Esophagus (tissue), 2 donors: Measurements from ENCODE around the gene THSD1. TPM values are rescaled to one million over a fixed set of nuclear protein-coding genes. Genes with fewer than 3 reads are reported as not detected.

Experiments used
- H3K27ac ChIP-seq, 2 donors: one replicate each; pipeline ENCODE4 v1.5.1; 2013; ENCODE audit warnings: low read depth in 2 of 2, mild to moderate bottlenecking in 2 of 2, inconsistent platforms in 1 of 2, low read length in 1 of 2, moderate library complexity in 1 of 2
- H3K27me3 ChIP-seq, 2 donors: one replicate each; pipeline ENCODE4 v1.6.1; 2013; ENCODE audit warnings: low read length in 2 of 2, control low read depth in 1 of 2, mild to moderate bottlenecking in 1 of 2; ENCODE audit not compliant: insufficient read depth in 2 of 2, control insufficient read depth in 1 of 2
- H3K36me3 ChIP-seq, 2 donors: one replicate each; pipeline ENCODE4 v1.6.1; 2013; ENCODE audit warnings: low read length in 1 of 2; ENCODE audit not compliant: control insufficient read depth in 2 of 2, insufficient read depth in 2 of 2
- H3K4me1 ChIP-seq, 2 donors: one replicate each; pipeline ENCODE4 v1.6.1; 2013; ENCODE audit warnings: low read length in 1 of 2; ENCODE audit not compliant: control insufficient read depth in 2 of 2, insufficient read depth in 2 of 2
- H3K4me3 ChIP-seq, 2 donors: one replicate each; pipeline ENCODE4 v1.5.1; 2013; ENCODE audit warnings: low read length in 2 of 2, mild to moderate bottlenecking in 2 of 2, low read depth in 1 of 2, moderate library complexity in 1 of 2
- H3K9me3 ChIP-seq, 2 donors: one replicate each; pipeline ENCODE4 v1.6.1; 2013; ENCODE audit warnings: mild to moderate bottlenecking in 2 of 2, low read depth in 1 of 2, low read length in 1 of 2, moderate library complexity in 1 of 2; ENCODE audit not compliant: control insufficient read depth in 2 of 2, insufficient read depth in 1 of 2
- WGBS, 2 donors: extraction: QIAGEN DNeasy Blood & Tissue Kit; methylation state at CpG; one replicate each; pipeline ENCODE4 v1.1.7; 2013; 5-methylcytosine and 5-hydroxymethylcytosine counted together
- polyA plus RNA-seq, 2 donors: library from polyadenylated mRNA; stranded (reverse); fragments of 200-250 nt; gene quantifications; one replicate each; pipeline ENCODE4 v1.2.3, GENCODE V29; 2013
- donor health status: healthy with polysubstance abuse.
- donor health status: Bipolar disorder and iron deficiency.

Gene THSD1
- polyA plus RNA-seq, 2 donors = 1.4 to 2.0 TPM

- peak overlapping the region; percentile 95 to 96 for H3K27ac ChIP-seq
- no peaks in the 10 kb centered on the region for H3K27me3 ChIP-seq
- H3K36me3 ChIP-seq = no peaks in the 10 kb centered on the region
- H3K4me3 ChIP-seq = peak overlapping the region; percentile 67 to 89
- peaks cover 0 to 8% of the 10 kb centered on the region in 2 donors for H3K4me1 ChIP-seq
- 4 to 6% methylated on average over 10 of the region's 10 CpGs for WGBS, 2 donors
- H3K9me3 ChIP-seq = no peaks in the 10 kb centered on the region
Measured at GRCh38 chr13:52449331-52450011, 43.5 kb upstream of the THSD1 start.

GRCh38 chr13:52447815-52448552 is 42.0 kb upstream of the THSD1 start:
- no peaks in the 10 kb centered on the region for H3K9me3 ChIP-seq
- peak overlapping the region; percentile 82 to 90 for H3K27ac ChIP-seq
- 54 to 67% methylated on average over 5 of the region's 5 CpGs for WGBS, 2 donors
- H3K4me3 ChIP-seq = peak overlapping the region in 1 of 2 donors; percentile 2
- peaks cover 0 to 8% of the 10 kb centered on the region in 2 donors for H3K4me1 ChIP-seq
- H3K27me3 ChIP-seq = no peaks in the 10 kb centered on the region
- no peaks in the 10 kb centered on the region for H3K36me3 ChIP-seq

- Histone ChIP-seq H3K27me3 (no peaks in the 10 kb centered on the region), H3K9me3 (no peaks in the 10 kb centered on the region), H3K4me1 (peaks cover 0 to 8% of the 10 kb centered on the region in 2 donors), H3K4me3 (no peak overlapping the region), H3K27ac (peak overlapping the region; percentile 74 to 82), H3K36me3 (no peaks in the 10 kb centered on the region)
- WGBS, 2 donors = 35 to 52% methylated on average over 2 of the region's 2 CpGs
Measured at GRCh38 chr13:52447354-52447753, 41.4 kb upstream of the THSD1 start.

GRCh38 chr13:52446265-52446664 is 40.3 kb upstream of the THSD1 start:
- Histone ChIP-seq H3K36me3 (no peaks in the 10 kb centered on the region), H3K9me3 (no peaks in the 10 kb centered on the region), H3K27ac (peak overlapping the region in 1 of 2 donors; percentile 42), H3K27me3 (no peaks in the 10 kb centered on the region), H3K4me3 (no peak overlapping the region), H3K4me1 (peaks cover 0 to 8% of the 10 kb centered on the region in 2 donors)
- 48 to 69% methylated on average over 1 of the region's 1 CpG for WGBS, 2 donors

GRCh38 chr13:52432456-52432855 is 26.5 kb upstream of the THSD1 start:
- no peak overlapping the region for H3K27ac ChIP-seq
- no peaks in the 10 kb centered on the region for H3K27me3 ChIP-seq
- H3K36me3 ChIP-seq = peaks cover 5% of the 10 kb centered on the region in 2 donors
- no peaks in the 10 kb centered on the region for H3K9me3 ChIP-seq
- H3K4me1 ChIP-seq = no peaks in the 10 kb centered on the region
- H3K4me3 ChIP-seq = no peak overlapping the region
- WGBS, 2 donors = 86 to 90% methylated on average over 2 of the region's 2 CpGs

DNA sequence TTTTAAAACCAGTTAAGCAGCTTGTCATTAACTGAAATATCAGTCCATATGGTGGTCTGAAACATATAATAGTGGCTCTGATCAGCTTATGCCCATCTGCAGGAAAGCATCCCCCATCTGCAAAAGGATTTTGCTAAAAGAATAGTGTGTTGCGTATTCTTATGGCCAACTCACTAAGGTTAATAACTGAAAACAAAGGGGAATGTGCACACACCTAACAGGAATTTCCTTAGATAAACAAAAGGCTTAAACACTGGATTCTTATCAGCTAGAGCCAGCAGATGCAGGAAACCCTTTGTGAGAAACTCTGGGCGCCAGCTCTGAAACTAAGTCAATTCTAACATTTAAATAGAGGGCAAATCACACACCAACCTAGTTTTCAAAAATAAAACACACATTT is 22.3 kb upstream of the THSD1 start:
- Histone ChIP-seq H3K4me1 (no peaks in the 10 kb centered on the region), H3K27ac (no peak overlapping the region), H3K36me3 (peaks cover 2 to 5% of the 10 kb centered on the region in 2 donors), H3K4me3 (no peak overlapping the region), H3K27me3 (no peaks in the 10 kb centered on the region), H3K9me3 (no peaks in the 10 kb centered on the region)
- 53 to 61% methylated on average over 2 of the region's 2 CpGs for WGBS, 2 donors

GRCh38 chr13:52421216-52421615 is 15.2 kb upstream of the THSD1 start:
- 96 to 100% methylated on average over 3 of the region's 3 CpGs for WGBS, 2 donors
- Histone ChIP-seq H3K27ac (no peak overlapping the region), H3K27me3 (no peaks in the 10 kb centered on the region), H3K9me3 (no peaks in the 10 kb centered on the region), H3K36me3 (peaks cover 3 to 4% of the 10 kb centered on the region in 2 donors), H3K4me1 (no peaks in the 10 kb centered on the region), H3K4me3 (no peak overlapping the region)

GRCh38 chr13:52419080-52419479 is 13.1 kb upstream of the THSD1 start:
- no peaks in the 10 kb centered on the region for H3K27me3 ChIP-seq
- 37 to 45% methylated on average over 1 of the region's 1 CpG for WGBS, 2 donors

DNA sequence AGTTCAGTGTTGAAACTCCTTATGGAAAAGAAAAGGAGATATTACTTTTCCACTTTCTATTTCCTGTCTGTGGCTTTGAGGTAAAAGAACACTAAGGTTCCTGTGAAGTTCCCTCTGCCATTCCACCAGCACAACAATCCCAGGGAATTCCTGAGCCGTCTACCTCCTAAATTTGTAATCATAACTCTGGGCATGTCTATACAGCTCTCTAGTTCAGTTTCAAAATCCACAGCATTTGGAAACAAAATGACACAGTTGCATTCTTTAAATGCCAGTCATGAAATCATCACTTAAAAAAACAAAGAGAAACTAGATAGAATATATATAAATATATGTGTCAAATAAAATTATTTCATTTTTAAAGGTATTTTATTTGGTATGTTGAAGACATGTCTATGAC is 9.0 kb upstream of the THSD1 start:
- 39 to 63% methylated on average over 1 of the region's 1 CpG for WGBS, 2 donors
- Histone ChIP-seq H3K9me3 (no peaks in the 10 kb centered on the region), H3K27me3 (no peaks in the 10 kb centered on the region), H3K27ac (no peak overlapping the region), H3K4me1 (peaks cover 0 to 2% of the 10 kb centered on the region in 2 donors), H3K4me3 (no peak overlapping the region), H3K36me3 (peaks cover 6 to 8% of the 10 kb centered on the region in 2 donors)

More at GRCh38 chr13:52419080-52419479, 13.1 kb upstream of the THSD1 start:
- H3K36me3 ChIP-seq = peaks cover 6% of the 10 kb centered on the region in 2 donors
- no peak overlapping the region for H3K4me3 ChIP-seq
- H3K9me3 ChIP-seq = no peaks in the 10 kb centered on the region
- no peak overlapping the region for H3K27ac ChIP-seq
- H3K4me1 ChIP-seq = peaks cover 0 to 2% of the 10 kb centered on the region in 2 donors
